CD4-positive, alpha-beta T cell treated with Interleukin-17A for 1 hour (primary cell): ENCODE results near the gene SF3A1.

Experiments used
- DNase-seq: peaks from one replicate; pipeline ENCODE4 v3.0.0-alpha.2; 2020

The SF3A1 gene

GRCh38 chr22:30321461-30321860 is 35.2 kb downstream of the SF3A1 start:
- no peak for DNase-seq

DNA sequence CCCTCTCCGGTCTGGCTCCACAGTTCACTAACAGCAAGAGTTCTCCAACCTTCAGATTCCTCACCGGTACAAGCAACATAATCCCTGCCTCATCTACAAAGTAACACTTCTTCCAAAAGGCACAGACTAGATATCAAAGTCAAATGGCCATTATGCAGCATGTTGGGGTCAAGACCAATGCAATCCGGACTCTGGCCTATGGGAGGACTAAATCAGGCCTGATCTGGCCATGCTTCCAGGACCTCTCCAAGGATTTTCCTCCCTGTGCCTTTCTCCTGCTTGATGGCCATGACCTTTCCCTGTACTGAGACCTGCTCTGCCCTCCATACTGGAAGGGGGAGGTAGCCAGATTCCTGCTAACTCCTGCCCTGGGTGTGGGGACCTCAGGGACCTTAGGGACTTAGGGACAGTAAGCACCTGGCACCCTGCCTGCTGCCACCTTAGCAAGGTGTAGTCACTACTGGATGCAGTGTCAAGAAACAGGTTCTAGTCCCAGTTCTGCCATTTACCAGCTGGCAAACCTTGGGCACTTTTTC is 36.6 kb downstream of the SF3A1 start:
- DNase-seq, result no peak

- DNase-seq, result no peak
Observed at GRCh38 chr22:30318799-30319419, 37.8 kb downstream of the SF3A1 start.

DNA sequence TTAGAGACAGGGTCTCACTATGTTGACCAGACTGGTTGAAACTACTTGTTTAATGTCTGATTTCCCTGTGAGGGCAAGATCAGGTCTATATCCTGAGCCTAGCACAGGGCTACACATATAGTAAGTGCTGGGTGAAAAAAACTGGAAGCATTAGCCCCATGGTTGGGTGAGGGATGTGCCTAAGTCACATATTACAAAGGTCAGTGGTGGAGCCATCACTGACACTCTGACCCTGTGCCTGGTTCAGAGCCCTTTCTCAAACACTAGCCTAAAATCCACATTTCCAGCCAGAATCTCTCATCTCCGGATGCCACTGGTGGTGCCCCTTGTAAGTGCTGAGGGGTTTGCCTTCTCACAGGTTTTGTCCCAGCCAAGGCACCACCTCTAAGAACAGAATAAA is 38.9 kb downstream of the SF3A1 start:
- no peak for DNase-seq

- DNase-seq, result no peak
Observed at GRCh38 chr22:30315962-30316576, 40.6 kb downstream of the SF3A1 start.

DNA sequence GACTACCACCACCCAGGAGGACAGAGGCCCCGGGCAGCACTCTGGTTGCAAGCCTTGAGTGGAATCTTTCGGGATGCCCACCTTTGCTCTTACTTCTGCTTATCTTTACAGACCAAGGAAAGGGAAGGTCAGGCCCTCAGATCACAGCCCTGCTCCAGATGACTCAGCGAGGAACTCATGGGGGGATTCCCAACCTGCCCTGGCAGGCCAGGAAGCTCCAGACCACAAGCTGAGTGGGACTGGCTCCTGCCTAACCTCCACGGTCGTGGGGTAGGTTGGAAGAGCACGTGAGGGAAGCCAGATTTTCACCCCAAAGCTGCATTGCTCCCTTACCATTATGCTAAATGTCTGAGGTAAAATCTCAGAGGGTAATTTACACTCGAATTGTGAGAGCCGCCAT is 41.8 kb downstream of the SF3A1 start:
- DNase-seq, result peak; percentile 61

- DNase-seq, result no peak
Observed at GRCh38 chr22:30313527-30314363, 42.9 kb downstream of the SF3A1 start.

- no peak for DNase-seq
Observed at GRCh38 chr22:30312053-30312452, 44.6 kb downstream of the SF3A1 start.

DNA sequence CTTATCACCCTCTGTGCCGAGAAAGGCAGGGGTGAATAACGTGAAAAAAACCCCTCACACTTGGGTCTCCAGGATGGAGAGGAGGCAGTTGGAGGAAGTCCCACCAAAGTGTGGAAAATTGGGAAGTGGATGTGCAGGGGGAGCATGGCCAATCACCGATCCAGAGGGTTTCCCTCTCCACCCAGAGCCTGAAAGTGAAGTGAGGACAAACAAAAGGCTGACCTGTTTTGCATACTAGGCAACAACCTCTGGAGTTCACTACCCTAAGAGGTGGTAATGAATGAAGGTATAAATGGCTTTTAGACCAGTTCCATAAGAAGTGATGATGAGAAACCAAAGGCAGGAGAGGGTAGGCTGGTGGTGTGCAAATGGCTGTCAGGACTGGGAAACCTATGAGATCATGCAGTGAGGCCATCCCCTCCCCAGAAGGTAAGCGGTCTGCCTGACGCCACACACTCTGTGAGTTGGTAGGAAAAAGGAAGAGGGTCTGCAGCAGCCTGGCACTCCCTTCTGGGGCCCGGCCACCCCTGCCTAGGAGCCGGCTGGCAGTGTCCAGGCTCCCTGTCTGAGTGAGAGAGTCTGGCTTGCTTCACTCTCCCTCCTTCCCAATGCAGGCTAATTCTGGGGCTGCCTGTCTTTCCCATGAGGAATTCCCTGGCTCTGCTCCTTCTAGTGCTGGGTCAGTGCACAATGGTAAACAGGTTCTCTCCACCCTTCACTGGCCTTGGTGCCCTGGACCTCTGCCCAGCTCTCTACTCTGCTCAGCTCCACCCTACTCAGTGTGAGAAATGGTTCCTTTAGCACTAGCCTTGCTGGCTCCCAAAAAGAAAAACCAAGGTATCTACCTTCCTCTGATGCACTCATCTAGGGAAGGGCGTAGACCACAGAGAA is 45.6 kb downstream of the SF3A1 start:
- DNase-seq, result no peak

DNA sequence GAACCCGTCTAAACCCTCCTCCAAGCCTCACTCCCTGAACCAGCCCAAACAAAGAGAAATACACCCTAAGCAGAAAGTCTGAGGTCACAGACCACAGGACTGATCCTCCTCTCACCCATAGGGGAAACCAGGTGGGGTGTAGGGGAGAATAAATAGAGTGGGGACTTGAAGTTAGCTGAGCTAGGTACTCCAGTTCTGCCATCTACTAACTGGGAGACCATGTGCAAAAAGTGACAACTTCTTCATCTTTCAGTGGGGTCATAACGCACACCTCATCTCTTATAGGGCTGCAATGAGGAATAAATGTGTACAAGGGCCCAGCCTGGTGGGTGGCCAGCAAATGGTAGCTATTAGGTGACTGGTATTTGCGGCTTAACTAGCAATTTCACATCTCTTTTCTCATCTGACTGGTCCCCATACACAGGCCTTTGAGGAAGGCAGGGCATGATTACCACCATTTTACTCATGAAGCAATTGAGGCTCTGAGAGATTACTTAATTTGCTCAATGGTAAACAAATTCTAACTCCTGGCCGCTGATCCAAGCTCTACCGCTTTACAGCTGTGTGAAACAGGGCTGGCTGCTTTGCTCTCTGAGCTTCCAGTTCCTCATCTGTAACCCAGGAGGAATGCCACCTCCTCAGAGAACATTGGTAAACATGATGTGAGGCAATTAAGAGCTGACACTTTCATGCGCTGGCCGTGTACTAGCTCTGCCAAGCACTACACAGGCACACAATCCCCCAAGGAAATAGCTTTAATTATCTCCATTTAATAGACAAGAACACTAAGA is 46.5 kb downstream of the SF3A1 start:
- DNase-seq, result peak; percentile 60

DNA sequence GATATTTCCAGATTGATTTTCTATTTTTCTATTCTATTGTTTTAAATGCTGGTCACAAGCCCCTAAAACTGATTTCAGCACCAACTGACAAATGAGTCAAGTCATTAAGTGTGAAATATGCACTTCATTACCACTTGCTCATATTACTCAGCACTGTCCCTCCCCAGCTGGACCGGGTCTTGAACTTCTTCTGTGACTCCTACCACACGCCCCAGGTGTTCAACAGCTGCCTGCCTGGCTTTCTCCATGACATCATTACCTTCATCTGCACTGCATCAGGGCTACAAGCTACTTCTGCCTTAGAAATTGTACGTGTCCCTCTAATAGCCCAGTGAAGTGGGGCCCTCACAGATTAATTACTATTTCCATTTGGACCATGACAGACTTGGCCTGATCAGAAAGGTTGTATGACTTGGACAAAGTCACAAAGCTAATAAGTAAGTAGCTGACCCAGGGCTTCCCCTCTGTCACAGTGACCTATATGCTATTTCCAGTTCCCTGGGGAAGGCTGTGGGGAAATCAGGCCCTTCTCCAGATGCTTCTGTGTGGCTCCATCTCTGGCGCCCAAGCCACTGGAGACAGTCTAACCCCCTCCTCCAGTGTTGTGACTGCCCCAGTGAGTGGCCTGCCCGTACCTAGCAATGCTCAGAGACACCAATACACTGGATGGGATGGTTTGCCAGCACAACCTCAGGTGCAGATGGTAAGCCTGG is 48.0 kb downstream of the SF3A1 start:
- peak; percentile 33 for DNase-seq

DNA sequence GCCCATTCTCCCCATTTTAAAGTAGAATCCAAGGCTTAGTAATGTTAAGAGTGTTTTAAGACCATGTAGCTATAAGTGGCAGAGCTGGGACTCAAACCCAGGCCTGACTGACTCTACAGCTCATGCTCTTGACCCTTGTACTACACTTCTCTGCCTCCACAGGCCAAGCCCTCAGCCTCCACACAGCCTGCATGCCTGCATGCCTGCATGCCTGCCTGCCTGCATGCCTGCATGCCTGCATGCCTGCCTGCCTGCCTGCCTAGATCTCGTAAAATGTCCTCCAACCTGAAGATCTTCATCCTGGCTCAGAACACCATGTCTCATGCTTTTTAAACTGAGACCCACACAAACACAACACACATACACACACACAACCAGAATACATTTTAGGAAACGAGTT is 48.6 kb downstream of the SF3A1 start:
- DNase-seq, result no peak

- DNase-seq, result peak; percentile 43
Observed at GRCh38 chr22:30307041-30307574, 49.6 kb downstream of the SF3A1 start.

DNA sequence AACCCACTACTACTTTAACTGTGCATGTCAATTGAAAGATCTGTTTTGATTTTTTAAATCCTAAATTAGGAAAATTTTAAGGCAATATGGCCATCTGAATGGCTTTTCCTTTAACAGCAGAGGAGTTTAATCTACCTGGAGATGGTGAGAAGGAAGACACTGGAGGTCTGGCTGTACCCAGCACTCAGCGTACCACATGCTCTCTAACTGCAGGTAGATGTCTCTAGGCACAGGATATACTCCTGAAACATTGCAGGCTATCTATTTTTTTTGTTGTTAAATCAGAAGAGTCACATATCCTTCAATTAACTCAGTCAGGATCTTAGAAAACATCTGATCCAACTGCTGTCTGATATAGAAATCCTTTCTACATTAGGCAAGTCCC is 50.1 kb downstream of the SF3A1 start:
- no peak for DNase-seq

GRCh38 chr22:30305906-30306626 is 50.6 kb downstream of the SF3A1 start:
- DNase-seq, result peak; percentile 74

DNA sequence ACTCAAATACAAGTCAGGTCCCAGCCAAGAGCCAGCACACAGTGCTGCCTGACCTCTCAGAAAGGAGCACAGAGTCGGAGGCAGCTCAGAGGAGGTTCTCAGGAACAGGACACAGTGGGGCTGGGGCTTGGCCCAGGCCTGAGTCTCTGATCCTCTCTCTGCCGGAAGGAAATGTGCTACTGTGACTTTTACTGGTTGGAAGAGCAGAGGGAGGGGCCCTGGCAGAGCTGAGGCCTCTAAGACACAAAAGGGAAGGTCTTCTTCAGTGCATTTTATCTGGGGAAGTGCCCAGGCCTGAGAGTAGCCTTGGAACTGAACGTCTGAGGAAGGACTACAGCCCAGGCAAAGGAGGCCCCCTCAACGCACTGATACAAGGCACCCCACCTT is 51.2 kb downstream of the SF3A1 start:
- DNase-seq, result peak; percentile 72

GRCh38 chr22:30304495-30305244 is 52.0 kb downstream of the SF3A1 start:
- no peak for DNase-seq

DNA sequence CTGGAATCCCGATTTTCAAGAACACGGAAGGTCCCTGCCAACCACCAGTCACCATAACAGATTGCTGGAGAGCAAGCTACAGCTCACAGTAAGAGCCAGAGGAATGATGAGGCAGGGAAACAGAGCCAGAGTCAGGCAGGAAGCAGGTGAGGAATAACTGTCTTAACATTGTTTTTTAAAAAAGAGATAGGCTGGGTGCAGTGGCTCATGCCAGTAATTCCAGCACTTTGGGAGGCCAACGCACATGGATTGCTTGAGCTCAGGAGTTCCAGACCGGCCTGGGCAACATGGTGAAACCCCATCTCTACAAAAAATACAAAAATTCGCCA is 53.9 kb downstream of the SF3A1 start:
- no peak for DNase-seq

DNA sequence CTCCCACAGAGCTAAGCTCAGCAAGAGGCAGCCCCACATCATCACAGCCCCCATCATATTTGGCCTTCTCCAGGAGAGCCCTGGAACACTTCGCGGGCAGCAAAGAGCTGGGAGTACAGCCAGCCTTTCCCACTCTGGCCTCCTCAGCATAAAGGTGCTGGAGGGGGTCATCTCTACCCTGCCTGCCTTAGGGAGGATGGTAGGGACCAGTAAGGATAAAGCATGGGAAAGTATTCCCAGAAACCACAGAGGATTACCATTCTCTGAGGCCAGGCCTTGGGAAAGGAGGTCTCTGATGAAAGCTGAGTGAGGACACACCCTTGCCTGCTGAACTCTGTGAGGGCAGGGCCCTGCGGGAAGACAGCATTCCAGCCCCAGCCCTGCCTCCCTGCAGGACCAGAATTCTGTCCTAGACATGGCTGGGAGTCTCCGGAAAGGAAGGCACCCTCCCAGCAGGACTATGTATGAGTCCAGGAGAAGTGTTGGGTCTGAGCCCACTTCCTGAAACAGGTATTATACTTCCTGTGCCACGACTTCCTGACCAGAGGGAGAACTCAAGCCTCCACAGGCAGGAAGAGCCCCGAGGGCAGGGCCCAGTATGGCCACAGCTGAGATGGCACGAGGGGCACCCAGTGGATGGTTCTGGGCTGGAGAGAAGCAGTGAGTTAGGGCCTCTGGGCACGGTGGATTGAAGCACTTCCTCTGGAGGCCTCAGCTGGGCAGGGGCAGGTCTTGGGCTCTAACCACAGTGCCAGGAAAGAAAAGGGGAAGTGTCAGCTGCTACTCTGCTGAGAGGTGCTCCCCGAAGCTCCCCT is 54.5 kb downstream of the SF3A1 start:
- no peak for DNase-seq
